ENCODE measurements around the gene F8.

- TF ChIP-seq, protein P1, sequence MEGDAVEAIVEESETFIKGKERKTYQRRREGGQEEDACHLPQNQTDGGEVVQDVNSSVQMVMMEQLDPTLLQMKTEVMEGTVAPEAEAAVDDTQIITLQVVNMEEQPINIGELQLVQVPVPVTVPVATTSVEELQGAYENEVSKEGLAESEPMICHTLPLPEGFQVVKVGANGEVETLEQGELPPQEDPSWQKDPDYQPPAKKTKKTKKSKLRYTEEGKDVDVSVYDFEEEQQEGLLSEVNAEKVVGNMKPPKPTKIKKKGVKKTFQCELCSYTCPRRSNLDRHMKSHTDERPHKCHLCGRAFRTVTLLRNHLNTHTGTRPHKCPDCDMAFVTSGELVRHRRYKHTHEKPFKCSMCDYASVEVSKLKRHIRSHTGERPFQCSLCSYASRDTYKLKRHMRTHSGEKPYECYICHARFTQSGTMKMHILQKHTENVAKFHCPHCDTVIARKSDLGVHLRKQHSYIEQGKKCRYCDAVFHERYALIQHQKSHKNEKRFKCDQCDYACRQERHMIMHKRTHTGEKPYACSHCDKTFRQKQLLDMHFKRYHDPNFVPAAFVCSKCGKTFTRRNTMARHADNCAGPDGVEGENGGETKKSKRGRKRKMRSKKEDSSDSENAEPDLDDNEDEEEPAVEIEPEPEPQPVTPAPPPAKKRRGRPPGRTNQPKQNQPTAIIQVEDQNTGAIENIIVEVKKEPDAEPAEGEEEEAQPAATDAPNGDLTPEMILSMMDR (IDR thresholded peaks at IDR 0.05), result no peak
- no peak for TF ChIP-seq POLR2A (IDR thresholded peaks at IDR 0.05)
Measured at GRCh38 chrX:154968353-154968752, 54.2 kb downstream of the F8 start.
